ENCODE data around the gene SUSD4. TPM values are rescaled to one million over a fixed set of nuclear protein-coding genes. Genes with fewer than 3 reads are reported as not detected.

Gene SUSD4
- polyA plus RNA-seq, 2 of the 4 experiments (the other 2 are of a cell fraction): 0.61 to 0.85 TPM

DNA sequence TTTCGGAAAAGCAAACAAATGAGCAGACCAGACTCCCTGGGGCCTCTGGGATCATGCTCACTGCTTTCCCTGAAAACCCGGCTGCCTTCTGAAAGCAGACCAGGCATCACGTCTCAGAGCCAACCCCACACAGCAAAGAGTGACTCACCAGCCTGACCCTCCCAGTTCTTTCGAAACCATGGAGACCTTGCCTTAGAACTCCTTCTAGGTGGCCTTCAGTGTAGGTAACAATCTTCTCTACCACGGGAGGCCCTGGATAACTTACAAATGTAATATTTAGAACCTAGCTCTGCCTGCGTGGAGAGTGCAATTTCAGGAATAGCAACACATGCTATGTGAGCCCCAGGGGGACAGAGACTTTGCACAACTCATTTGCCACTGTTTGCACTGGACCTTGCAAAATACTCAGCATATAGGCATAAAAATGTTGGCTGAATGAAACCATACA lies 105.2 kb downstream of the SUSD4 start:
- CTCF ChIA-PET: interaction anchor here (1.2 kb wide), 1 partner anchor 425 kb away, joined by 3 read pairs; no protein-coding TSS in a partner anchor
- WGBS (ENCODE audit: missing lambda C conversion rate): 2% methylated on average over 6 of the region's 6 CpGs
- peak overlapping the region; percentile 73 to 79 for H3K27ac ChIP-seq

DNA sequence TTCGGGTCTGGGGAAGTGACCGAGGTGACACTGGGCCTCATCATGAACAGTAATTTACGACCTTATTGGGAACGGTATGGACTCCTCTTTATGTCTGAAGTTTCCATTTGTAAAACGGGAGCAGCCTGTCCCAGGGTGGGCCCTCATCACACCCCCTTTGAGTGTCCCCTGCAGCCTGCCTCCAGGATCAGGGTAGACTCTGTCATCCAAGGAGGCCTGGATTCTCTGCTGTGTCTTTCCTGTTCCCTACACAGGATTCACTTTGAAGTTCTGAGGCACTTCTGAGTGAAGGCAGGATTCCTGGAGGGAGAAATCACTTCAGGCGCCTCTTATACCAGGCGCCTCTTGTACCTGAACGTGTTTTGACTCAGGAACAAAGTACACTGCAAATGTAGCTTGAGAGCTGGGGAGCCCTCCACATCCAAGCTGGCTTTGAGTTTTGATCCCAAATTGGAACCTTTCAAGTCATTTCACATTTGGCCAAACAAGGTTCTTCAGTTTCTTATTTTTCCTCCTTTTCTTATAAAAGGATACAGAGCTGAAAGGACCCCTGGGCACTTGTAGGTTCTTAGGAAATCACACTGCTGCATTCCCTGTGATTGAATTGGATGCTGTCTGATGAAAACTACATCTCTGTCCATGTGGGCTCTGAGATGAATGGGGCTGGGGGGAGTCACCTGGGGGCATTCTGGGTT lies 106.0 kb downstream of the SUSD4 start:
- DNase-seq (ENCODE audit: low read depth in 1 of 2, low spot score in 1 of 2): no peak

More for the DNA sequence above, 105.2 kb downstream of the SUSD4 start:
- H3K4me2 ChIP-seq: peak overlapping the region; percentile 66
- no peak for FAIRE-seq
- H3K4me3 ChIP-seq: no peak overlapping the region
- no peaks in the 10 kb centered on the region for H3K9me3 ChIP-seq
- ATAC-seq: peak; percentile 90 to 93
- TF ChIP-seq, protein P1, sequence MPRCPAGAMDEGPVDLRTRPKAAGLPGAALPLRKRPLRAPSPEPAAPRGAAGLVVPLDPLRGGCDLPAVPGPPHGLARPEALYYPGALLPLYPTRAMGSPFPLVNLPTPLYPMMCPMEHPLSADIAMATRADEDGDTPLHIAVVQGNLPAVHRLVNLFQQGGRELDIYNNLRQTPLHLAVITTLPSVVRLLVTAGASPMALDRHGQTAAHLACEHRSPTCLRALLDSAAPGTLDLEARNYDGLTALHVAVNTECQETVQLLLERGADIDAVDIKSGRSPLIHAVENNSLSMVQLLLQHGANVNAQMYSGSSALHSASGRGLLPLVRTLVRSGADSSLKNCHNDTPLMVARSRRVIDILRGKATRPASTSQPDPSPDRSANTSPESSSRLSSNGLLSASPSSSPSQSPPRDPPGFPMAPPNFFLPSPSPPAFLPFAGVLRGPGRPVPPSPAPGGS (IDR thresholded peaks at IDR 0.05): peak; percentile 85; the same call in 1 of the 3 replicates
- TF ChIP-seq SMC3 (IDR thresholded peaks at IDR 0.05) (0 out of 3 replicates have a peak, but pooled peaks have one; percentile 14), EP300 (IDR thresholded peaks at IDR 0.05) (peak; percentile 76 to 81; a peak in 2 of 5 replicates), FOSL2 (IDR thresholded peaks at IDR 0.05) (peak; percentile 63; the same call in 1 of the 2 replicates), FOSL2 (CRISPR knock-in tag; IDR thresholded peaks at IDR 0.05) (peak; percentile 65), GATA3 (IDR thresholded peaks at IDR 0.05; ENCODE audit: borderline replicate concordance) (no peak), JUNB (IDR thresholded peaks at IDR 0.05) (peak; percentile 81), ZFP36 (IDR thresholded peaks at IDR 0.05; ENCODE audit: borderline replicate concordance, partially characterized antibody) (no peak), ATOH8 (CRISPR knock-in tag; IDR thresholded peaks at IDR 0.05; ENCODE audit: low read depth) (no peak), CEBPB (IDR thresholded peaks at IDR 0.05) (peak; percentile 68 to 86), JUN (IDR thresholded peaks at IDR 0.05) (peak; percentile 45 to 91; a peak in 2 of 5 replicates), RAD21 (conservative IDR thresholded peaks at IDR 0.05 in 1 of 2, IDR thresholded peaks at IDR 0.05 in 1 of 2) (peak in 1 of 2 experiments; percentile 44; a peak in 1 of 5 replicates), POLR2A (IDR thresholded peaks at IDR 0.05; ENCODE audit: low read length) (no peak)
- TF ChIP-seq, protein P2, sequence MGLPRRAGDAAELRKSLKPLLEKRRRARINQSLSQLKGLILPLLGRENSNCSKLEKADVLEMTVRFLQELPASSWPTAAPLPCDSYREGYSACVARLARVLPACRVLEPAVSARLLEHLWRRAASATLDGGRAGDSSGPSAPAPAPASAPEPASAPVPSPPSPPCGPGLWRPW (IDR thresholded peaks at IDR 0.05): 0 out of 2 replicates have a peak, but pooled peaks have one; percentile 68
- TF ChIP-seq, protein P3, sequence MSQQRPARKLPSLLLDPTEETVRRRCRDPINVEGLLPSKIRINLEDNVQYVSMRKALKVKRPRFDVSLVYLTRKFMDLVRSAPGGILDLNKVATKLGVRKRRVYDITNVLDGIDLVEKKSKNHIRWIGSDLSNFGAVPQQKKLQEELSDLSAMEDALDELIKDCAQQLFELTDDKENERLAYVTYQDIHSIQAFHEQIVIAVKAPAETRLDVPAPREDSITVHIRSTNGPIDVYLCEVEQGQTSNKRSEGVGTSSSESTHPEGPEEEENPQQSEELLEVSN (IDR thresholded peaks at IDR 0.05; ENCODE audit: borderline replicate concordance, low read depth): no peak
- peaks cover 31% of the 10 kb centered on the region for H3K4me1 ChIP-seq
- peak; percentile 64 to 80 for DNase-seq (ENCODE audit: low read depth in 1 of 2, low spot score in 1 of 2)
- POLR2A ChIA-PET: no interaction called here

DNA sequence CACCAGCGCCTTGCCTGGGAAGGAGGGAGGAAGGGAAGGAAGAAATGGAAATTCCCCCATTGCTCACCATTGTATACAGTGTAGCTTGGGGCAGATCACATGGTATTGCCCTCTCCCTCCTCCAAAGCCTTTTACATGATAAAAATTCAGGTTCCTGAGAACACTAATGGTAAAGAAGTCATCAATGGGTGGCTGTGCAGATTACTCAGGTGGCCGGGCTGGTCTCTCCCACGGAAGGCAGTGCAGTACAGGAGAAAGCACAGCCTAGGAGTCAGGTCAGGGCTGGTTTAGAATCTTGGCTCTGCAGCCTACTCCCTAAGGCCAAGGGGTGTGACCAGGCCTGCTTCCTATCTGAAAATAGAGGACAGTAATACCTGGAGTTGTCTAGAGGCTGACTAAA lies 107.9 kb downstream of the SUSD4 start:
- Histone ChIP-seq H3K4me1 (peaks cover 31% of the 10 kb centered on the region), H3K4me3 (no peak overlapping the region), H3K9me3 (no peaks in the 10 kb centered on the region), H3K4me2 (no peak overlapping the region), H3K27ac (peak overlapping the region; percentile 25 to 79; a peak in 3 of 6 replicates)
- 81% methylated on average over 3 of the region's 3 CpGs for WGBS (ENCODE audit: missing lambda C conversion rate)
- CTCF ChIA-PET: interaction anchor here (0.8 to 1.3 kb wide), 2 partner anchors 11 to 19 kb away, joined by 3 read pairs; no protein-coding TSS in a partner anchor
- peak in 1 of 2 experiments; percentile 24; a peak in 2 of 6 replicates for ATAC-seq
- no peak for DNase-seq (ENCODE audit: low read depth in 1 of 2, low spot score in 1 of 2)
- POLR2A ChIA-PET: no interaction called here
- FAIRE-seq: no peak
- TF ChIP-seq JUN (IDR thresholded peaks at IDR 0.05): no peak
- no peak for TF ChIP-seq HEYL (CRISPR knock-in tag; IDR thresholded peaks at IDR 0.05)
- TF ChIP-seq RFX5 (IDR thresholded peaks at IDR 0.05): no peak
- no peak for TF ChIP-seq FOSB (CRISPR knock-in tag; IDR thresholded peaks at IDR 0.05)
- no peak for TF ChIP-seq ZSCAN20 (CRISPR knock-in tag; IDR thresholded peaks at IDR 0.05)
- no peak for TF ChIP-seq NR3C1 (IDR thresholded peaks at IDR 0.05)
- TF ChIP-seq POLR2AphosphoS2 (conservative IDR thresholded peaks at IDR 0.05; ENCODE audit: low read length): no peak
- TF ChIP-seq, protein P4, sequence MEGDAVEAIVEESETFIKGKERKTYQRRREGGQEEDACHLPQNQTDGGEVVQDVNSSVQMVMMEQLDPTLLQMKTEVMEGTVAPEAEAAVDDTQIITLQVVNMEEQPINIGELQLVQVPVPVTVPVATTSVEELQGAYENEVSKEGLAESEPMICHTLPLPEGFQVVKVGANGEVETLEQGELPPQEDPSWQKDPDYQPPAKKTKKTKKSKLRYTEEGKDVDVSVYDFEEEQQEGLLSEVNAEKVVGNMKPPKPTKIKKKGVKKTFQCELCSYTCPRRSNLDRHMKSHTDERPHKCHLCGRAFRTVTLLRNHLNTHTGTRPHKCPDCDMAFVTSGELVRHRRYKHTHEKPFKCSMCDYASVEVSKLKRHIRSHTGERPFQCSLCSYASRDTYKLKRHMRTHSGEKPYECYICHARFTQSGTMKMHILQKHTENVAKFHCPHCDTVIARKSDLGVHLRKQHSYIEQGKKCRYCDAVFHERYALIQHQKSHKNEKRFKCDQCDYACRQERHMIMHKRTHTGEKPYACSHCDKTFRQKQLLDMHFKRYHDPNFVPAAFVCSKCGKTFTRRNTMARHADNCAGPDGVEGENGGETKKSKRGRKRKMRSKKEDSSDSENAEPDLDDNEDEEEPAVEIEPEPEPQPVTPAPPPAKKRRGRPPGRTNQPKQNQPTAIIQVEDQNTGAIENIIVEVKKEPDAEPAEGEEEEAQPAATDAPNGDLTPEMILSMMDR (IDR thresholded peaks at IDR 0.05): no peak
- TF ChIP-seq KDM1A (IDR thresholded peaks at IDR 0.05; ENCODE audit: low read depth): no peak
- no peak for TF ChIP-seq CHD2 (IDR thresholded peaks at IDR 0.05; ENCODE audit: low read length, partially characterized antibody)
- TF ChIP-seq, protein P5, sequence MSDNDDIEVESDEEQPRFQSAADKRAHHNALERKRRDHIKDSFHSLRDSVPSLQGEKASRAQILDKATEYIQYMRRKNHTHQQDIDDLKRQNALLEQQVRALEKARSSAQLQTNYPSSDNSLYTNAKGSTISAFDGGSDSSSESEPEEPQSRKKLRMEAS (IDR thresholded peaks at IDR 0.05): no peak
- no peak for TF ChIP-seq ZC3H11A (IDR thresholded peaks at IDR 0.05)
- TF ChIP-seq HDAC2 (IDR thresholded peaks at IDR 0.05): no peak
- TF ChIP-seq RCOR1 (IDR thresholded peaks at IDR 0.05; ENCODE audit: low read depth, low read length): no peak

More for the DNA sequence above, 106.0 kb downstream of the SUSD4 start:
- peak overlapping the region; percentile 73 to 79 for H3K27ac ChIP-seq
- ChIA-PET CTCF (no interaction called here), POLR2A (no interaction called here)
- WGBS (ENCODE audit: missing lambda C conversion rate): 84% methylated on average over 8 of the region's 8 CpGs
- no peaks in the 10 kb centered on the region for H3K9me3 ChIP-seq
- TF ChIP-seq, protein P5 (IDR thresholded peaks at IDR 0.05): no peak
- TF ChIP-seq NR3C1 (IDR thresholded peaks at IDR 0.05) (no peak), JUNB (IDR thresholded peaks at IDR 0.05) (no peak), CEBPB (IDR thresholded peaks at IDR 0.05) (no peak), BHLHE40 (IDR thresholded peaks at IDR 0.05; ENCODE audit: low read depth, low read length) (no peak), EP300 (IDR thresholded peaks at IDR 0.05) (no peak)
- ATAC-seq: no peak
- peak overlapping the region; percentile 66 for H3K4me2 ChIP-seq
- H3K4me1 ChIP-seq: peaks cover 31% of the 10 kb centered on the region
- no peak for FAIRE-seq
- no peak overlapping the region for H3K4me3 ChIP-seq

Data from A549 (cell line).